HEK293 (cell line): ENCODE measurements around the gene CRYAB.
"Not testable (repeated sequence)": the region's sequence is repeated elsewhere in the genome, so short reads cannot be mapped to it uniquely, and the experiment has no call there.

Experiments used
- CTCF ChIA-PET: fragments of 350-600 bp; formaldehyde crosslinking; extraction: SDS; loops from one replicate; lab custom pipeline; 2021; ENCODE audit warnings: antibody characterized with exemption; lab: Yijun Ruan, JAX
- POLR2A ChIA-PET: fragments of 300-600 bp; formaldehyde crosslinking; extraction: SDS; loops from one replicate; lab custom pipeline; 2020; ENCODE audit warnings: antibody characterized with exemption, inconsistent platforms; lab: Yijun Ruan, JAX
- H3K27ac ChIP-seq: fragments of 200-500 bp; sonication (Bioruptor generic); 2 replicates; pipeline ENCODE4 v1.5.1; 2014; ENCODE audit warnings: low read depth, low read length, control low read depth, inconsistent platforms; ENCODE audit errors: extremely low read depth
- H3K36me3 ChIP-seq, 2 experiments: fragments of 200-500 bp in 1 of 2; sonication (Bioruptor generic) in 1 of 2; 1 replicate in 1 of 2; 2 replicates in 1 of 2; pipeline ENCODE4 v1.5.1; 2014 to 2017; ENCODE audit warnings: inconsistent platforms in 2 of 2, low read length in 2 of 2; ENCODE audit not compliant: control insufficient read depth in 2 of 2, insufficient read depth in 1 of 2
- H3K4me1 ChIP-seq: fragments of 200-500 bp; sonication (Bioruptor generic); 2 replicates; pipeline ENCODE4 v1.5.1; 2014; ENCODE audit warnings: mild to moderate bottlenecking, low read length, inconsistent platforms; ENCODE audit not compliant: control insufficient read depth, insufficient read depth
- H3K4me3 ChIP-seq: 2 replicates; pipeline ENCODE4 v1.5.1; 2011; ENCODE audit warnings: low read depth, mild to moderate bottlenecking, control low read depth, low read length, moderate library complexity
- H3K9me3 ChIP-seq: fragments of 200-500 bp; sonication (Bioruptor generic); 2 replicates; pipeline ENCODE4 v1.5.1; 2014; ENCODE audit warnings: low read depth, low read length, inconsistent platforms; ENCODE audit not compliant: control insufficient read depth, insufficient read depth
- AEBP2 ChIP-seq: fragments of 450-650 bp; formaldehyde crosslinking; IDR thresholded peaks from 2 replicates; pipeline ENCODE4 v1.5.1; 2016; ENCODE audit warnings: missing biosample characterization, missing genetic modification characterization, borderline replicate concordance
- ELK4 ChIP-seq: IDR thresholded peaks from 2 replicates; pipeline ENCODE4 v1.6.1; 2011; ENCODE audit warnings: mild to moderate bottlenecking, low read depth, low read length, borderline replicate concordance
- ZEB2 ChIP-seq: fragments of 450-650 bp; formaldehyde crosslinking; IDR thresholded peaks from 2 replicates; pipeline ENCODE4 v1.5.1; 2016; ENCODE audit warnings: missing biosample characterization, missing genetic modification characterization
- ZIC2 ChIP-seq: fragments of 450-650 bp; formaldehyde crosslinking; IDR thresholded peaks from 2 replicates; pipeline ENCODE4 v1.5.1; 2016; ENCODE audit warnings: missing biosample characterization, missing genetic modification characterization
- ZNF10 ChIP-seq: fragments of 450-650 bp; formaldehyde crosslinking; IDR thresholded peaks from 2 replicates; pipeline ENCODE4 v1.5.1; 2017; ENCODE audit warnings: missing biosample characterization, missing genetic modification characterization
- ZNF155 ChIP-seq: fragments of 450-650 bp; formaldehyde crosslinking; IDR thresholded peaks from 2 replicates; pipeline ENCODE4 v1.5.1; 2016; ENCODE audit warnings: missing biosample characterization, missing genetic modification characterization
- ZNF157 ChIP-seq: fragments of 450-650 bp; formaldehyde crosslinking; IDR thresholded peaks from 2 replicates; pipeline ENCODE4 v1.5.1; 2016; ENCODE audit warnings: missing biosample characterization, missing genetic modification characterization
- ZNF16 ChIP-seq: fragments of 450-650 bp; formaldehyde crosslinking; IDR thresholded peaks from 2 replicates; pipeline ENCODE4 v1.5.1; 2016; ENCODE audit warnings: low read depth, missing biosample characterization, missing genetic modification characterization
- ZNF23 ChIP-seq: fragments of 450-650 bp; formaldehyde crosslinking; IDR thresholded peaks from 2 replicates; pipeline ENCODE4 v1.5.1; 2016; ENCODE audit warnings: missing biosample characterization, missing genetic modification characterization, borderline replicate concordance
- ZNF274 ChIP-seq, 2 experiments: fragments of 200-500 bp in 1 of 2; fragments of 450-650 bp in 1 of 2; sonication (Bioruptor generic) in 1 of 2; formaldehyde crosslinking in 1 of 2; IDR thresholded peaks; 2 replicates each; pipeline versions ENCODE4 v1.5.1 to v1.6.1; 2014 to 2016; ENCODE audit warnings: borderline replicate concordance in 1 of 2, inconsistent platforms in 1 of 2, low read length in 1 of 2, missing biosample characterization in 1 of 2, missing genetic modification characterization in 1 of 2
- ZNF324 ChIP-seq: fragments of 450-650 bp; formaldehyde crosslinking; IDR thresholded peaks from 2 replicates; pipeline ENCODE4 v1.5.1; 2016; ENCODE audit warnings: missing biosample characterization, missing genetic modification characterization
- ZNF341 ChIP-seq: fragments of 450-650 bp; formaldehyde crosslinking; IDR thresholded peaks from 2 replicates; pipeline ENCODE4; 2016; ENCODE audit warnings: low read depth, missing biosample characterization, missing genetic modification characterization
- ZNF473 ChIP-seq: fragments of 450-650 bp; formaldehyde crosslinking; IDR thresholded peaks from 2 replicates; pipeline ENCODE4 v1.5.1; 2017; ENCODE audit warnings: missing biosample characterization, missing genetic modification characterization
- ZNF548 ChIP-seq: fragments of 450-650 bp; formaldehyde crosslinking; IDR thresholded peaks from 2 replicates; pipeline ENCODE4 v1.5.1; 2016; ENCODE audit warnings: missing biosample characterization, missing genetic modification characterization
- ZNF549 ChIP-seq: fragments of 450-650 bp; IDR thresholded peaks from 2 replicates; pipeline ENCODE4 v1.5.1; 2018; ENCODE audit warnings: missing biosample characterization, missing genetic modification characterization, mild to moderate bottlenecking, inconsistent platforms, moderate library complexity
- ZNF623 ChIP-seq: fragments of 450-650 bp; formaldehyde crosslinking; IDR thresholded peaks from 2 replicates; pipeline ENCODE4 v1.5.1; 2016; ENCODE audit warnings: missing biosample characterization, missing genetic modification characterization
- ZNF677 ChIP-seq: fragments of 450-650 bp; IDR thresholded peaks from 2 replicates; pipeline ENCODE4 v1.5.0; 2018; ENCODE audit warnings: missing biosample characterization, mild to moderate bottlenecking, missing genetic modification characterization, moderate library complexity
- ZNF76 ChIP-seq: fragments of 450-650 bp; formaldehyde crosslinking; IDR thresholded peaks from 2 replicates; pipeline ENCODE4; 2016; ENCODE audit warnings: low read depth, missing biosample characterization, missing genetic modification characterization, borderline replicate concordance
- ZNF792 ChIP-seq: fragments of 450-650 bp; formaldehyde crosslinking; IDR thresholded peaks from 2 replicates; pipeline ENCODE4 v1.5.1; 2016; ENCODE audit warnings: missing biosample characterization, missing genetic modification characterization
- ZSCAN30 ChIP-seq: fragments of 450-650 bp; IDR thresholded peaks from 2 replicates; pipeline ENCODE4 v1.5.1; 2018; ENCODE audit warnings: missing biosample characterization, mild to moderate bottlenecking, missing genetic modification characterization, moderate library complexity
- TF ChIP-seq, protein P1 (sequence below): fragments of 450-650 bp; IDR thresholded peaks from 2 replicates; pipeline ENCODE4 v1.5.1; 2018; ENCODE audit warnings: missing biosample characterization, mild to moderate bottlenecking, missing genetic modification characterization
- TF ChIP-seq, protein P2 (sequence below): fragments of 450-650 bp; formaldehyde crosslinking; IDR thresholded peaks from 2 replicates; pipeline ENCODE4; 2016; ENCODE audit warnings: missing biosample characterization, missing genetic modification characterization
- TF ChIP-seq, protein P3 (sequence below): fragments of 450-650 bp; formaldehyde crosslinking; IDR thresholded peaks from 2 replicates; pipeline ENCODE4 v1.5.1; 2016; ENCODE audit warnings: missing biosample characterization, missing genetic modification characterization

Gene CRYAB

GRCh38 chr11:111886032-111886431 lies 25.5 kb downstream of the CRYAB start (continued):
- no peak for TF ChIP-seq ZEB2 (tag by site-specific recombination)
- no peak for TF ChIP-seq ZNF23 (tag by site-specific recombination)
- TF ChIP-seq ZNF341 (tag by site-specific recombination), result no peak
- TF ChIP-seq AEBP2 (tag by site-specific recombination), result no peak
- no peak for TF ChIP-seq ZNF155 (tag by site-specific recombination)
- TF ChIP-seq ZNF473, result no peak

DNA sequence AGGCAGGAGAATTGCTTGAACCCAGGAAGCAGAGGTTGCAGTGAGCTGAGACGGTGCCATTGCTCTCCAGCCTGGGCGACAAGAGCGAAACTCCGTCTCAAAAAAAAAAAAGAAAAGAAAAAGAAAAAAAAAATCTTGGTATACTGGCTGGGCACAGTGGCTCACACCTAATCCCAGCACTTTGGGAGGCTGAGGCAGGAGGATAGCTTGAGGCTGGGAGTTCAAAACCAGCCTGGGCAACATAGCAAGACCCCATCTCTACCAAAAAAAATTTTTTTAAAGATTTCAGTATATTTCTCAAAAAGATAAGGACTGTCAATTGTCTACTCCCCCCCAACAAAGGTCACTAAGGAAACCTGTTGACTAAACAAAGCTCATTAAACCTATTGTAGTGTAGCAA lies 26.5 kb downstream of the CRYAB start:
- H3K4me3 ChIP-seq, H3K27ac ChIP-seq, H3K4me1 ChIP-seq, POLR2A ChIA-PET, H3K9me3 ChIP-seq, H3K36me3 ChIP-seq: not testable (repeated sequence)
- CTCF ChIA-PET, result interaction anchor here (0.8 to 1.5 kb wide), 2 partner anchors 13 to 97 kb away, joined by 3 read pairs; no protein-coding TSS in a partner anchor

DNA sequence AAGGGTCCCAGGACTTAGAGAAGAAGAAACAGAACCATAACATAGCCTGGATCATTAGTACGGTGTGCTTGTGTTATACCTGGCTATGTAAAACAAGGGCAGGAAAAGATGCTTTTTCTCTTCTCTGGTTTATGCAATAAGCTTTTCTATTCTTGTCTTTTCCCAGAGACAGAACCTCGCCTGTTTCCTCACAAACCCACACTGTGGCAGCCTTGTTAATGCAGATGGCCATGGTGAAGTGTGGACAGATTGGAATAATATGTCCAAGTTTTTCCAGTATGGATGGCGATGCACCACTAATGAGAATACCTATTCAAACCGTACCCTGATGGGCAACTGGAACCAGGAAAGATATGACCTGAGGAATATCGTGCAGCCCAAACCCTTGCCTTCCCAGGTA lies 29.4 kb downstream of the CRYAB start:
- Histone ChIP-seq H3K9me3 (no peaks in the 10 kb centered on the region), H3K4me1 (no peaks in the 10 kb centered on the region), H3K27ac (no peak overlapping the region), H3K36me3 (no peaks in the 10 kb centered on the region), H3K4me3 (no peak overlapping the region)
- ChIA-PET POLR2A (interaction anchor here (1.0 to 1.7 kb wide), 3 partner anchors 28 to 45 kb away, joined by 3 to 4 read pairs (median 3); partner anchors contain the start of gene C11orf52), CTCF (interaction anchor here (1.7 kb wide), 1 partner anchor 100 kb away, joined by 10 read pairs; no protein-coding TSS in a partner anchor)
- TF ChIP-seq ZSCAN30, result no peak
- TF ChIP-seq ZNF10 (tag by site-specific recombination), result no peak
- TF ChIP-seq ELK4, result no peak
- TF ChIP-seq ZNF157 (tag by site-specific recombination), result no peak
- TF ChIP-seq, protein P1, sequence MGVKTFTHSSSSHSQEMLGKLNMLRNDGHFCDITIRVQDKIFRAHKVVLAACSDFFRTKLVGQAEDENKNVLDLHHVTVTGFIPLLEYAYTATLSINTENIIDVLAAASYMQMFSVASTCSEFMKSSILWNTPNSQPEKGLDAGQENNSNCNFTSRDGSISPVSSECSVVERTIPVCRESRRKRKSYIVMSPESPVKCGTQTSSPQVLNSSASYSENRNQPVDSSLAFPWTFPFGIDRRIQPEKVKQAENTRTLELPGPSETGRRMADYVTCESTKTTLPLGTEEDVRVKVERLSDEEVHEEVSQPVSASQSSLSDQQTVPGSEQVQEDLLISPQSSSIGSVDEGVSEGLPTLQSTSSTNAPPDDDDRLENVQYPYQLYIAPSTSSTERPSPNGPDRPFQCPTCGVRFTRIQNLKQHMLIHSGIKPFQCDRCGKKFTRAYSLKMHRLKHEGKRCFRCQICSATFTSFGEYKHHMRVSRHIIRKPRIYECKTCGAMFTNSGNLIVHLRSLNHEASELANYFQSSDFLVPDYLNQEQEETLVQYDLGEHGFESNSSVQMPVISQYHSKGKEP (tag by site-specific recombination), result no peak
- TF ChIP-seq ZNF76 (tag by site-specific recombination), result no peak
- TF ChIP-seq ZNF274 (IDR thresholded peaks at IDR 0.05; ENCODE audit: low read length), result no peak
- no peak for TF ChIP-seq ZNF274 (tag by site-specific recombination; IDR thresholded peaks at IDR 0.05; ENCODE audit: borderline replicate concordance)
- no peak for TF ChIP-seq ZNF677 (tag by site-specific recombination)
- TF ChIP-seq ZNF623, result no peak
- no peak for TF ChIP-seq ZIC2 (tag by site-specific recombination)
- no peak for TF ChIP-seq ZNF792 (tag by site-specific recombination)
- no peak for TF ChIP-seq ZNF324 (tag by site-specific recombination)
- no peak for TF ChIP-seq ZEB2 (tag by site-specific recombination)
- TF ChIP-seq ZNF549 (tag by site-specific recombination), result no peak
- TF ChIP-seq, protein P2, sequence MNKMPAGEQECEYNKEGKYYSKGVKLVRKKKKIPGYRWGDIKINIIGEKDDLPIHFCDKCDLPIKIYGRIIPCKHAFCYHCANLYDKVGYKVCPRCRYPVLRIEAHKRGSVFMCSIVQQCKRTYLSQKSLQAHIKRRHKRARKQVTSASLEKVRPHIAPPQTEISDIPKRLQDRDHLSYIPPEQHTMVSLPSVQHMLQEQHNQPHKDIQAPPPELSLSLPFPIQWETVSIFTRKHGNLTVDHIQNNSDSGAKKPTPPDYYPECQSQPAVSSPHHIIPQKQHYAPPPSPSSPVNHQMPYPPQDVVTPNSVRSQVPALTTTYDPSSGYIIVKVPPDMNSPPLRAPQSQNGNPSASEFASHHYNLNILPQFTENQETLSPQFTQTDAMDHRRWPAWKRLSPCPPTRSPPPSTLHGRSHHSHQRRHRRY (tag by site-specific recombination), result no peak
- no peak for TF ChIP-seq ZNF548 (tag by site-specific recombination)
- TF ChIP-seq, protein P3, sequence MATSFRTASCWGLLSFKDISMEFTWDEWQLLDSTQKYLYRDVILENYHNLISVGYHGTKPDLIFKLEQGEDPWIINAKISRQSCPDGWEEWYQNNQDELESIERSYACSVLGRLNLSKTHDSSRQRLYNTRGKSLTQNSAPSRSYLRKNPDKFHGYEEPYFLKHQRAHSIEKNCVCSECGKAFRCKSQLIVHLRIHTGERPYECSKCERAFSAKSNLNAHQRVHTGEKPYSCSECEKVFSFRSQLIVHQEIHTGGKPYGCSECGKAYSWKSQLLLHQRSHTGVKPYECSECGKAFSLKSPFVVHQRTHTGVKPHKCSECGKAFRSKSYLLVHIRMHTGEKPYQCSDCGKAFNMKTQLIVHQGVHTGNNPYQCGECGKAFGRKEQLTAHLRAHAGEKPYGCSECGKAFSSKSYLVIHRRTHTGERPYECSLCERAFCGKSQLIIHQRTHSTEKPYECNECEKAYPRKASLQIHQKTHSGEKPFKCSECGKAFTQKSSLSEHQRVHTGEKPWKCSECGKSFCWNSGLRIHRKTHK, result no peak
- no peak for TF ChIP-seq ZNF16
